Measurements from ENCODE around the gene CHIA.

DNA sequence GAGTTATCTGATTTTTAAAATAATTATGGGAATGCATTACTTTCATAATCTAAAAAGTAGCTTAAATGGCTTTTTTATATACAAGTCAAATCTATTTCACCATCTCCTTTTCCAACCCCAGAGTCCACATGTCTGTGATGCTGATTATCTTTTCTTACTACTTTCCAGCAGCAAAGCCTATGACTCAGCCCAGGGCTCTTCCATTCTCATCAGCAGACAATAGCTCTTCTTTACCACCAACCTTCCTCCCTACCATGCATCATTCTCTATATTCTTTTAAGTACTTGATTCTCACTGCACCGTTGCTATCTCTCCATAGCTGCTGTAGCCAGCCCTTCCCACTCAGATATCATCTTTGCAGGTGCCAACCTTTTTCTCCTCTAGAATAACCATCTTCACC is 75.6 kb downstream of the CHIA start:
- TF ChIP-seq EZH2 (IDR thresholded peaks at IDR 0.05; ENCODE audit: insufficient read depth, poor library complexity, severe bottlenecking) (no peak), EZH2phosphoT487 (IDR thresholded peaks at IDR 0.05; ENCODE audit: insufficient read depth, low read depth) (no peak)

Measured in GM23248 (cell line).